CD4-positive, alpha-beta T cell (primary cell): ENCODE results near the gene CDC42SE2. TPM values are rescaled to one million over a fixed set of nuclear protein-coding genes. Genes with fewer than 3 reads are reported as not detected.

Source experiments
- ATAC-seq: fragments of 200-7000 bp; cut with Tn5 transposase; one replicate; pipeline ENCODE4 v1.10.0; 2022; ENCODE audit warnings: mild to moderate bottlenecking; ENCODE audit not compliant: poor library complexity
- CTCF ChIA-PET: fragments of 350-600 bp; sonication (Branson Sonifier 250); formaldehyde crosslinking; loops from one replicate; lab custom pipeline; 2021; ENCODE audit warnings: antibody characterized with exemption, inconsistent platforms; lab: Charles Lee
- POLR2A ChIA-PET: fragments of 350-600 bp; sonication (Branson Sonifier 250); formaldehyde crosslinking; loops from one replicate; lab custom pipeline; 2021; ENCODE audit warnings: antibody characterized with exemption, inconsistent platforms; lab: Charles Lee
- DNase-seq, 14 experiments: peaks; one replicate each; pipeline ENCODE4 v3.0.0-alpha.2; 2013 to 2020; ENCODE audit warnings: mixed read lengths in 2 of 14
- H3K27ac ChIP-seq, 2 donors: one replicate each; pipeline versions ENCODE4 v1.5.1 to v1.7.0; 2013; ENCODE audit warnings: low read length in 2 of 2, low read depth in 1 of 2, mild to moderate bottlenecking in 1 of 2
- H3K27me3 ChIP-seq, 2 experiments: 1 replicate in 1 of 2; 2 replicates in 1 of 2; pipeline versions ENCODE4 v1.6.1 to v1.7.0; 2013; ENCODE audit warnings: low read length in 2 of 2, control low read depth in 1 of 2, mild to moderate bottlenecking in 1 of 2, moderate library complexity in 1 of 2; ENCODE audit not compliant: insufficient read depth in 2 of 2, control insufficient read depth in 1 of 2
- H3K36me3 ChIP-seq: one replicate; pipeline ENCODE4 v1.6.1; 2013; ENCODE audit warnings: low read length, control low read depth; ENCODE audit not compliant: insufficient read depth
- H3K4me1 ChIP-seq: one replicate; pipeline ENCODE4 v1.6.1; 2013; ENCODE audit warnings: low read length, control low read depth; ENCODE audit not compliant: insufficient read depth
- H3K4me3 ChIP-seq: one replicate; pipeline ENCODE4 v1.5.1; 2013; ENCODE audit warnings: mild to moderate bottlenecking, low read length, moderate library complexity
- H3K9me3 ChIP-seq, 2 experiments: 1 replicate in 1 of 2; 2 replicates in 1 of 2; pipeline versions ENCODE4 v1.6.1 to v1.7.0; 2013; ENCODE audit warnings: low read length in 2 of 2, mild to moderate bottlenecking in 2 of 2, control low read depth in 1 of 2, moderate library complexity in 1 of 2; ENCODE audit not compliant: control insufficient read depth in 1 of 2, insufficient read depth in 1 of 2
- H3K27ac Mint-ChIP-seq: one replicate; pipeline ENCODE4 v1.8.0; 2020; ENCODE audit warnings: mixed read lengths
- H3K27me3 Mint-ChIP-seq: one replicate; pipeline ENCODE4 v1.8.0; 2021; ENCODE audit warnings: mixed read lengths
- H3K36me3 Mint-ChIP-seq: one replicate; pipeline ENCODE4 v1.8.0; 2021; ENCODE audit warnings: low read depth, mixed read lengths
- H3K4me1 Mint-ChIP-seq: one replicate; pipeline ENCODE4 v1.8.0; 2021; ENCODE audit warnings: low read depth, mixed read lengths
- H3K4me3 Mint-ChIP-seq: one replicate; pipeline ENCODE4 v1.8.0; 2020; ENCODE audit warnings: mild to moderate bottlenecking, mixed read lengths
- H3K9me3 Mint-ChIP-seq: one replicate; pipeline ENCODE4 v1.8.0; 2020; ENCODE audit warnings: mixed read lengths
- intact Hi-C, 2 experiments: fragments of 100-400 bp; cut with DNase I in 1 of 2; cut with micrococcal nuclease in 1 of 2; formaldehyde crosslinking; loops; one replicate each; pipeline versions ENCODE4 v1.15.1 to v1.9.0; 2023 to 2025; cut with DNase I, micrococcal nuclease
- total RNA-seq, 174 experiments: library from RNA in 2 of 174; stranded (reverse) in 2 of 174; gene quantifications; one replicate each; pipeline ENCODE4 v1.2.3 and lab custom pipeline; 2021 to 2026
- TF ChIP-seq, protein P1 (sequence below): fragments of 200-600 bp; IDR thresholded peaks from one replicate; pipeline ENCODE4 v1.8.0; 2022; ENCODE audit warnings: antibody characterized with exemption, mild to moderate bottlenecking

The CDC42SE2 gene
- total RNA-seq, 2 experiments from 2014 or later: 218 to 230 TPM

DNA sequence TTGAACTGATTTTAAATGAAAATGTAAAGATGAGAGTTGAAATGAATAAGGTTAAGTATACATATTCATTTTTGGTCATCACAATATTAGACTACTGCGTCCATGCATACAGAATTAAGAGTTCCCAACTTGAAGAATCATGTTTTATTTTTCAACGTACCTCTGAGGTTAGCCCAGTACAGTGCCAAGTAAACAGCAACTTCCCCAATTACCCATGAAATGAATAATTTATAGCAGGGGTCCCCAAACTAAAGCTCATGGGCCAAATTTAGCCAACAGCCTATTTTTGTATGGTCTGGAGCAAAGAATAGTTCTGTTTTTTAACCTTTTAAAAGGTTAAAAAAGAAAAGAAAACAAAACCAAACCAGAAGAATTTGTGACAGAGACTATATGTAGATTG is 167.9 kb downstream of the CDC42SE2 start:
- CTCF ChIA-PET: interaction anchor here (0.7 kb wide), 1 partner anchor 12 kb away, joined by 3 read pairs; no protein-coding TSS in a partner anchor
- Histone ChIP-seq H3K36me3 (peaks cover 90% of the 10 kb centered on the region), H3K27ac (no peak overlapping the region), H3K4me1 (no peaks in the 10 kb centered on the region), H3K27me3 (no peaks in the 10 kb centered on the region), H3K4me3 (no peak overlapping the region), H3K9me3 (no peaks in the 10 kb centered on the region)
- ATAC-seq (no peak), DNase-seq (no peak)
- Mint-ChIP-seq H3K4me3 (no peak overlapping the region), H3K36me3 (peaks cover 96% of the 10 kb centered on the region), H3K9me3 (no peaks in the 10 kb centered on the region), H3K27ac (no peak overlapping the region), H3K27me3 (no peaks in the 10 kb centered on the region), H3K4me1 (peaks cover 16% of the 10 kb centered on the region)
- intact Hi-C loops: no loop called here
- POLR2A ChIA-PET: no interaction called here
- TF ChIP-seq, protein P1, sequence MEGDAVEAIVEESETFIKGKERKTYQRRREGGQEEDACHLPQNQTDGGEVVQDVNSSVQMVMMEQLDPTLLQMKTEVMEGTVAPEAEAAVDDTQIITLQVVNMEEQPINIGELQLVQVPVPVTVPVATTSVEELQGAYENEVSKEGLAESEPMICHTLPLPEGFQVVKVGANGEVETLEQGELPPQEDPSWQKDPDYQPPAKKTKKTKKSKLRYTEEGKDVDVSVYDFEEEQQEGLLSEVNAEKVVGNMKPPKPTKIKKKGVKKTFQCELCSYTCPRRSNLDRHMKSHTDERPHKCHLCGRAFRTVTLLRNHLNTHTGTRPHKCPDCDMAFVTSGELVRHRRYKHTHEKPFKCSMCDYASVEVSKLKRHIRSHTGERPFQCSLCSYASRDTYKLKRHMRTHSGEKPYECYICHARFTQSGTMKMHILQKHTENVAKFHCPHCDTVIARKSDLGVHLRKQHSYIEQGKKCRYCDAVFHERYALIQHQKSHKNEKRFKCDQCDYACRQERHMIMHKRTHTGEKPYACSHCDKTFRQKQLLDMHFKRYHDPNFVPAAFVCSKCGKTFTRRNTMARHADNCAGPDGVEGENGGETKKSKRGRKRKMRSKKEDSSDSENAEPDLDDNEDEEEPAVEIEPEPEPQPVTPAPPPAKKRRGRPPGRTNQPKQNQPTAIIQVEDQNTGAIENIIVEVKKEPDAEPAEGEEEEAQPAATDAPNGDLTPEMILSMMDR: no peak

DNA sequence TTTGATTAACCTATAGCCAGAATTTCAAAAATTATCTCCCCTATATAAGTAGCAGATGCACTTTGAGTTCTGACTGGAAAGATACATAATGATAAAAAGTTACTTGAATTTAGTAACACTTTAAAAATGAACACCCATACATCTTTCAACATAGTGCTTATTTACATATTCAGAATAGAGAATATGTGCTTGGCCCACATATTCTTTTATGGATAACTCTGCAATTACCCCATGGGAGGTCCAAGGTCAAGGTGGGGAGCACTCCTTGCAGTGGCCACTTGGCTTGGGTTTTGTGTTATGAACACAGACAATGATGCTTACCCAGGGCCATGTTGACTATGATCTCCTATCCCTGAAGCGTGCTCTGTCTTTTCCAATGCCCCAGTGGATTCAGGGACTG is 169.3 kb downstream of the CDC42SE2 start:
- POLR2A ChIA-PET: interaction anchor here (0.6 kb wide), 1 partner anchor 164 kb away, joined by 3 read pairs; no protein-coding TSS in a partner anchor

DNA sequence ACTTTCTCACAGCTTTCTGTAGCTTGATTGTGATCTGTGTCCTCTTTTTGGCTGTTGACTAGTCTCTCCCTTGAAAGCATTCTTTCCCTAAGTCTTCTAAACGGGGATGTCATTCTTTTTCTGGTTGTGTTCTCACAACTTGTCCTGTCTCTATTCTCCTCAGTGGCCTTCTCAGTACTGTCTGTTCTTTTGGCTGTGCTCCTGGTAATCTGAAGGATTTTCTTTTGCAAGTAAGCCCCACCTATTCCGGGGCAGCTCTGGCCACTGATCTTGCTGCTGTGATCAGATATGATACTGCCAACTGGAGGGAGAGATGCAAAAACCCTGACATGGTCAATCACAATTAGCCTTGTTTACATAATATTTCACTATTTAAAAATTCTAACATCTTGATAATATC is 172.2 kb downstream of the CDC42SE2 start:
- Histone ChIP-seq H3K4me3 (no peak overlapping the region), H3K4me1 (no peaks in the 10 kb centered on the region), H3K27ac (no peak overlapping the region), H3K27me3 (no peaks in the 10 kb centered on the region), H3K36me3 (peaks cover 93% of the 10 kb centered on the region), H3K9me3 (no peaks in the 10 kb centered on the region)
- ChIA-PET CTCF (interaction anchor here (0.9 kb wide), 1 partner anchor 13 kb away, joined by 3 read pairs; no protein-coding TSS in a partner anchor), POLR2A (no interaction called here)
- peaks cover 29% of the 10 kb centered on the region for H3K4me1 Mint-ChIP-seq
- no peak overlapping the region for H3K4me3 Mint-ChIP-seq
- no peaks in the 10 kb centered on the region for H3K27me3 Mint-ChIP-seq
- TF ChIP-seq, protein P1: no peak
- no peaks in the 10 kb centered on the region for H3K9me3 Mint-ChIP-seq
- ATAC-seq (no peak), DNase-seq (no peak)
- peak overlapping the region; percentile 76 for H3K27ac Mint-ChIP-seq
- peaks cover 98% of the 10 kb centered on the region for H3K36me3 Mint-ChIP-seq
- intact Hi-C loops: no loop called here

More for the DNA sequence above, 169.3 kb downstream of the CDC42SE2 start:
- Mint-ChIP-seq H3K27ac (peak overlapping the region; percentile 72), H3K4me1 (peaks cover 16% of the 10 kb centered on the region), H3K9me3 (no peaks in the 10 kb centered on the region), H3K27me3 (no peaks in the 10 kb centered on the region), H3K36me3 (peaks cover 96% of the 10 kb centered on the region), H3K4me3 (no peak overlapping the region)
- no peak overlapping the region for H3K27ac ChIP-seq
- CTCF ChIA-PET: no interaction called here
- no peak for DNase-seq
- intact Hi-C loops: no loop called here
- no peaks in the 10 kb centered on the region for H3K9me3 ChIP-seq
- peaks cover 93% of the 10 kb centered on the region for H3K36me3 ChIP-seq
- no peak for ATAC-seq
- H3K4me3 ChIP-seq: no peak overlapping the region
- H3K4me1 ChIP-seq: no peaks in the 10 kb centered on the region
- no peaks in the 10 kb centered on the region for H3K27me3 ChIP-seq
- TF ChIP-seq, protein P1: no peak
